Measurements from ENCODE around the gene PPIL1.

- TF ChIP-seq CTCF (IDR thresholded peaks at IDR 0.05) (no peak), POLR2A (IDR thresholded peaks at IDR 0.05) (no peak), EP300 (IDR thresholded peaks at IDR 0.05) (no peak)
Observed at GRCh38 chr6:36893976-36894932, 19.7 kb upstream of the PPIL1 start.
